Stimulated activated CD4-positive, alpha-beta T cell treated with anti-CD3 and anti-CD28 coated beads, TNF-alpha, amount 100 ng/mL, for 48 hours (primary cell): ENCODE measurements around the gene ADAM33.

Experiments used
- DNase-seq, 3 donors: peaks; one replicate each; pipeline ENCODE4 v3.0.0-alpha.2; 2020; ENCODE audit warnings: low read depth in 3 of 3

ADAM33 gene, protein sequence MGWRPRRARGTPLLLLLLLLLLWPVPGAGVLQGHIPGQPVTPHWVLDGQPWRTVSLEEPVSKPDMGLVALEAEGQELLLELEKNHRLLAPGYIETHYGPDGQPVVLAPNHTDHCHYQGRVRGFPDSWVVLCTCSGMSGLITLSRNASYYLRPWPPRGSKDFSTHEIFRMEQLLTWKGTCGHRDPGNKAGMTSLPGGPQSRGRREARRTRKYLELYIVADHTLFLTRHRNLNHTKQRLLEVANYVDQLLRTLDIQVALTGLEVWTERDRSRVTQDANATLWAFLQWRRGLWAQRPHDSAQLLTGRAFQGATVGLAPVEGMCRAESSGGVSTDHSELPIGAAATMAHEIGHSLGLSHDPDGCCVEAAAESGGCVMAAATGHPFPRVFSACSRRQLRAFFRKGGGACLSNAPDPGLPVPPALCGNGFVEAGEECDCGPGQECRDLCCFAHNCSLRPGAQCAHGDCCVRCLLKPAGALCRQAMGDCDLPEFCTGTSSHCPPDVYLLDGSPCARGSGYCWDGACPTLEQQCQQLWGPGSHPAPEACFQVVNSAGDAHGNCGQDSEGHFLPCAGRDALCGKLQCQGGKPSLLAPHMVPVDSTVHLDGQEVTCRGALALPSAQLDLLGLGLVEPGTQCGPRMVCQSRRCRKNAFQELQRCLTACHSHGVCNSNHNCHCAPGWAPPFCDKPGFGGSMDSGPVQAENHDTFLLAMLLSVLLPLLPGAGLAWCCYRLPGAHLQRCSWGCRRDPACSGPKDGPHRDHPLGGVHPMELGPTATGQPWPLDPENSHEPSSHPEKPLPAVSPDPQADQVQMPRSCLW

GRCh38 chr20:3681931-3682781 lies at the start of gene ADAM33:
Gene ADAM33 (minus strand): TSS chr20:3682010. CDS start chr20:3682004, 6 bp downstream.
- no peak for DNase-seq

- DNase-seq, result no peak
These were observed 49.2 kb upstream of the ADAM33 start for GRCh38 chr20:3730803-3731672.

DNA sequence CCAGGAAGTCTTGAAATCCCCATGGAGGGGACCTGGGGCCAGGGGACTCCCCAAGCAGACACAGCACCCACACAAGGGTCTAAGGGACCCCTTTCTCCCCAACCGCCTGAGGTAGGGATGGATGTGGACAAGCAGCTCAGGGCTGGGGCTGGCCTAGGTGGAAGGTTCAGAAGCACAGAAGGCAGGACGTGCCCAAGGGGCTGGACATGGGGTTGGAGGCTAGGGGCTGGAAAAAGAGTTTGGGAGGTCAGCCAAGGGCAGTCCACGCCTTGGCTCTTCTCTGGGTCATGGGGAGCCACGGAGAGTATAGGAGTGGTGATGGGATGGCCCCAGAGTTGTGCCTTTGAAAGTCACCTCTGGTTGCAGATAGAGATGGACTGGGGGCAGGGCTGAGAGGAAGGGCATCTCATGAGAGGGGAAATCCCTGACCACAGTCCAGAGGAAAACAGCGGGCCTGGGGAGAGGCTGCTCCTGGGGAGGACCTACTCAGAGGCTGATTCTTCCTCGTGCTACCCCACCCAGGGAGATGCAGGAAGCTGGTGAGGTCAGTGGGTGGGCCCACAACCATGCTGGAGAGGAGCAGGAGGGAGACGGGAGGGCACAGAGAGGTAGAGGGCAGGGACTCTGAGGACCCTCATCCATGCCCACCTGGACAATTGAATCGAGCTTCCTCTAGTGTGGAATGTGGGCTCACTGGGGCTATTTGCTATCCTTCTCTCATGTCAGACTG lies 48.2 kb upstream of the ADAM33 start:
- no peak for DNase-seq

- DNase-seq, result no peak
These were observed 47.6 kb upstream of the ADAM33 start for GRCh38 chr20:3729378-3729777.

GRCh38 chr20:3728876-3729275 lies 47.1 kb upstream of the ADAM33 start:
- no peak for DNase-seq

DNA sequence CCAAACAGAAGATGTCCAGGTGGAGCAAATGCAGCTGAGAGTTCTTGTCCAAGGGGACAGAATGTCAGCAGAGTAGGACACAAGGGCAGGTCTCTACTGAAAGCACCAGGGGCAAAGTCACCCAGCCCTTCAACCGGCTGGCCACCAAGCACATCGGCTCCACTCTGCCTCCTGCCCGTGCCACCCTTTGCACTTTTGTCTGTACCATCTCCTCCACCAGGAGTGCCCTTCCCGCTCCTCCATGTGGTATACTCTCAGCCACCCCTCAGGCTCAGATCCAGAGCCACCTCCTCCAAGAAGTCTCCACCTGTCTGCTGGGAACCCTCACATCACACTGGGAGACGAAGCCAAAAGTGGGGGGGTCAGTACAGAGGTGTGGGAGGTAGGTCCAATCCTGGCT lies 46.5 kb upstream of the ADAM33 start:
- DNase-seq, result no peak

- no peak for DNase-seq
These were observed 45.7 kb upstream of the ADAM33 start for GRCh38 chr20:3727401-3728021.

GRCh38 chr20:3724356-3724755 lies 42.5 kb upstream of the ADAM33 start:
- DNase-seq, result no peak

DNA sequence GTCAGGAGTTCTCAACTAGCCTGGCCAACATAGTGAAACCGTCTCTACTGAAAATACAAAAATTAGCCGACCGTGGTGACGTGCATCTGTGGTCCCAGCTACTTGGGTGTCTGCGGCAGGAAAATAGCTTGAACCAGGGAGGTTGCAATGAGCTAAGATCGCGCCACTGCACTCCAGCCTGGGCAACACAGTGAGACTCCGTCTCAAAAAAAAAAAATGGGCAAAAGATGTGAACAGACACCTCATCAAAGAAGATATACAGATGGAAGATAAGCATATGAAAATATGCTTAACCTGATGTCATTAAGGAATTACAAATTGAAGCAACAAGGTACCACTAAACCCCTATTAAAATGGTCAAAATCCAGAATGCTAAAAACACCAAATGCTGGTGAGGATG lies 41.5 kb upstream of the ADAM33 start:
- no peak for DNase-seq

- no peak for DNase-seq
These were observed 40.1 kb upstream of the ADAM33 start for GRCh38 chr20:3721912-3722311.

DNA sequence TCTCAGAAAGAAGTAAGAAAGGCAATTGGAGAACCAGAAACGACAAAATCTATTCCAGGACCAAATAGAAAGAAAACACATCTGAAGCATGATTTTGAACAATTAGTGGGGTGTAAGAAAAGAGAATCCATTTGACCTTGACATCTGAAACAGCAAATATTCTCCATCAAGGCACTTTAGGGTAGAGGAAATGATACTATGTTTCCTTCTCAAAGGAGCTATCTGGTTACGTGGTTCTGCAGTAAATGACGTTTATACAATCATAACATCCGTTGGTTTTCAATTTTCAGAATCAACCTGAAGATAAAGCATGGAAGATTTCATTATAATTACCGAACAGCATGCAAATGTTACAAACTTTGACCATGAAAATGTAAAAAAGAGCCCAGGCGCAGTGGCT lies 38.8 kb upstream of the ADAM33 start:
- DNase-seq, result no peak

DNA sequence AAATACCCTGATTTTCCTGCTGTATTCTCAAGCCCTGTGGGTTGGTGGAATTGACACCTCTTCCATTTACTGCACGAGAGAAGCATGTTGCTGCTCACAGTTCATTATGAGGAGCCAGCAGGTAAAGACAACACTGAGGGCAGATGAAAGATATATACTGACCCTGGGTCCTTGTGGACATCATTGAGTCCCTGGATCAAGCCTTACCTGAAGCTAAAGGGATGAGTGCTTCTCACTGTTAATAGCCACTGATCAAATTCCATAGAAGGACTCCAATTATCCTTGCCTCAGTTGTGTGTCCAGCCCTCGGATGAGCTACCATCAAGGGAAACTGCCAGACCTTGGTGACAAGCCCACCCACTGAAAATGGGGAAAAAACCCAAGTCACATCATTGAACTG lies 38.3 kb upstream of the ADAM33 start:
- DNase-seq, result no peak

DNA sequence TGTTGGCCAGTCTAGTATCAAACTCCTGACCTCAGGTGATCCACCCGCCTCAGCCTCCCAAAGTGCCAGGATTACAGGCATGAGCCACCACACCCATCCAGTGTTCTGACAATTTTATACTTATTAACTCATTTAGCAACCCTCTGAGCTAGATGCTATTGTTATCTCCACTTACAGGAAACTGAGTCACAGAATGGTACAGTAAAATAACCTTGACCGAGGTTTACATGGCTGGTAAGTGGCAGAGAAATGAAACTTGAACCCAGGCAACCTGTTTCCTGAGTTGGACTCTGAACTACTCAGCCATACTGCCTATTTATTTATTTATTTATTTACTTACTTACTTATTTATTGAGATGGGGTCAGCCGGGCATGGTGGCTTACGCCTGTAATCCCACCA lies 37.2 kb upstream of the ADAM33 start:
- DNase-seq, result no peak

- no peak for DNase-seq
These were observed 34.5 kb upstream of the ADAM33 start for GRCh38 chr20:3716195-3716834.

DNA sequence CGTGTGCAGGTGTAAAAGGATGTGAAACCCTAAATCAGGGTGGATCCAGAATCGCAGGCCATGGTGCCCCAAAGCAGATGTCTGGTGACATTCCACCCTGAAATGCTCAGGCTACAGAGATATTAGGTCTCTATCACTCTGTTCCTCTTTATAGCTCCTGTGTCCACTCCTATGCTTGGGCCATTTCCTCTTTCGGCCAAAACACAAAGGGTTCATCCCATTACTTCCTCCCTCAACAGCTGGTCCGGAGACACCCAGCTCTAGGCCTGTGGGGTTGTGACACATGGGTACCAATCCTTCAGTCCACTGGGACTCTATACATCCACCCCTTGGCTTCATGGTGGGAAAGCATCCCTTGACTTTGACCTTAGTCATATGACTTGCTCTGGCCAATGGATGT lies 32.3 kb upstream of the ADAM33 start:
- DNase-seq, result no peak

GRCh38 chr20:3712279-3712873 lies 30.6 kb upstream of the ADAM33 start, which contains the start of gene SIGLEC1:
Gene SIGLEC1 (minus strand): TSS chr20:3712600. CDS start chr20:3707128, 5,472 bp downstream.
- DNase-seq, result no peak

- DNase-seq, result no peak
These were observed 29.7 kb upstream of the ADAM33 start for GRCh38 chr20:3711484-3711941.

DNA sequence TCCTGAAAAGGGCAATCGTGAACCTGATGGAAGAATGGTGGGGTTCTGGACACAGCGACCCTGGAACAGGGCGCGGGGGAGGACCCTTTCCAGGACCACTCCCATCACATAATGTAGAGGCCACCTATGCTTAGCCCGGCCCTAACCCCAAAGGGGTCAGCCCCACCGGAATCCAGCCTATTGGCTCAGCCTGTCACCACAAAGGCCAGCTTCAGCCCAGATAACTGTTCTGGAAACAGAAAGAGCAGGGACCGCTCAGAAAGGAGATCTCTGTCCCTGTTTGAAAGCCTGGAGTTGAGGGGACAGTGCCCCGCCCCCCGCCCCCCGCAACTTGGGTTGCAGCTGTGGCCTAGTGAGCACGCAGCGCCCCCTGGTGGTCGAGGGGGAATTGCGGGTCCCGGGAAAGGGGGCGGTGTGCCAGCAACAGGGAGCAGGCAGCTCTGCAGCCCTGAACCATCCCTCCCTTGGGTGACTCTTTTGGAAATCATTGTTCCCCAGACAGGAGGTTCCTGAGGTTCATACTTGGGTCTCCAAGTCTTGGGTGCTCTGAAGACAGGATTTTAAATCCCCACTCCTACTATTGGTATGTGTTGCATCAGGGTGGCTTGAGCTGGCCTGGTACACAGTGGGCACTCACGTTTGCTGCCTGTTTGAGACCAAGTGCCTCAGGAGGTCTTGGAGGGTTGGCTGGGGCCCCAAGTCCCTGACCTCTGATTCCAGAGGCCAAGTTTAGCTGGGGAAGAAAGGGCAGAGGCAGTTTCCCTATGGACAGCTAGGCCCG lies 29.1 kb upstream of the ADAM33 start:
- DNase-seq, result peak; percentile 49 to 67 (median 65)
